ENCODE results near the gene CARMIL1.
"Not testable (repeated sequence)": the region's sequence is repeated elsewhere in the genome, so short reads cannot be mapped to it uniquely, and the experiment has no call there.

- TF ChIP-seq CTCF (conservative IDR thresholded peaks at IDR 0.05 in 1 of 2, IDR thresholded peaks at IDR 0.05 in 1 of 2; ENCODE audit: extremely low read depth in 1 of 2, insufficient read depth in 1 of 2, low read depth in 1 of 2, low read length in 2 of 2); EZH2 (IDR thresholded peaks at IDR 0.05; ENCODE audit: borderline replicate concordance, low read length): not testable (repeated sequence)
Observed at GRCh38 chr6:25382476-25382875, 103.3 kb downstream of the CARMIL1 start.
